Keratinocyte (primary cell): ENCODE results near the gene FAM3B.

Source experiments
- CTCF ChIP-seq, 3 experiments: IDR thresholded peaks in 1 of 3; conservative IDR thresholded peaks in 1 of 3; optimal IDR thresholded peaks in 1 of 3; 2 replicates in 2 of 3; 3 replicates in 1 of 3; pipeline versions ENCODE3 to v1.5.1; 2011; ENCODE audit warnings: low read length in 3 of 3, mild to moderate bottlenecking in 3 of 3, moderate library complexity in 2 of 3, control low read depth in 1 of 3, inconsistent platforms in 1 of 3; ENCODE audit not compliant: insufficient read depth in 2 of 3; ENCODE audit errors: extremely low read depth in 1 of 3
- EZH2 ChIP-seq: IDR thresholded peaks from one replicate; pipeline ENCODE4 v1.6.1; 2012; ENCODE audit warnings: inconsistent platforms, mild to moderate bottlenecking, low read length, moderate library complexity

DNA sequence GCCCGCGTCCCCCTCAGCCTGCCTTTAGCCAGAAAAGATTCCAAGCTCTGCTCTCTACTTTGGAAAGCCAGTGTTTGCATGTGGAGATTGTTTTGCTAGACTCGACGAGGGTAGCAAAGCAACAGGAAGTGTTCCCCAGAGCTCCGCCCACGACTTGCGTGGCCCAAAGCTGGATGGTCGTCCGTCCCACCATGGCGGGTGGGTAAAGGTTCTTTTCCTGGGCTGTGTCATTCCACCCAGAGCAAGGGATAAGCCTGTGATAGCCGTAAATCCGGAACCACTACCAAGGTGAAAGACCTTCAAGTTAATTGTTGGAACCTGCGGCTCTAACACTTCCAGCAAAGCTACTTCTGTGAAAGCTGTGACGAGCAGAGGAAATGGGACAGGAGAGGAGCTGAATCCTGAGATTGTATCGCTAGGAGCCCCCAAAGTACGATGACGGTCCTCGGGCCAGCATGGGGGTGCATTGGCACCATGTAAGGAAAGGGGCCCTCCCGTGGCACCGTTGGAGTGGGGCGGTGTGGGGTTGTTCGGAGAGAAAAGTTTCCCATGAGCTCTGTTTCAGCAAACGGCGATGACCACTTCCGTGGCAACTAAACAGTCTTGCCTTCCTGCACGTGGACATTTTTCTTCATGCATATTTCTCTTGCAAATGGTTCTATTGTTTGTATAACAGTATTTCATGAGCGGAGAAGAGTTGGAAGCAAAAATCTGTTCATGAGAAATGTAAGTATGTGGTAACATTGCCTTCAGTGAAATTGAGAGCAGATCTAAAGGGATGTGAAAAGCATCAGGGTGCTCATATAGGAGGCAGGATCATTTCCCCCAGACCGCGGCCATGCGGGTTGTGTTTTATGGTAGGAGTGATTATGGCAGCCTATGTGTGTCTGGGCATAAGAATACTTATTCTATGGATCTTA, 53.6 kb downstream of the FAM3B start:
- TF ChIP-seq CTCF (optimal IDR thresholded peaks at IDR 0.05 in 1 of 3, IDR thresholded peaks at IDR 0.05 in 1 of 3, conservative IDR thresholded peaks at IDR 0.05 in 1 of 3; ENCODE audit: extremely low read depth in 1 of 3, insufficient read depth in 2 of 3, low read length in 3 of 3) (no peak), EZH2 (peak; percentile 43)
